Natural killer cell (primary cell): ENCODE data around the gene SCN1A. TPM values are rescaled to one million over a fixed set of nuclear protein-coding genes. Genes with fewer than 3 reads are reported as not detected.

Experiments used
- ATAC-seq, 3 donors: fragments of 150-1000 bp in 2 of 3; fragments of 200-7000 bp in 1 of 3; cut with Tn5 transposase; 1 replicate in 1 of 3; 2 replicates in 2 of 3; pipeline ENCODE4 v1.10.0; 2021; ENCODE audit warnings: mild to moderate bottlenecking in 2 of 3, moderate library complexity in 2 of 3
- DNase-seq, 2 donors: peaks; one replicate each; pipeline versions ENCODE4 v3.0.0 to v3.0.0-alpha.2; 2013 to 2021; ENCODE audit warnings: mixed read lengths in 1 of 2
- H3K27ac ChIP-seq: one replicate; pipeline ENCODE4 v1.5.1; 2013; ENCODE audit warnings: mild to moderate bottlenecking, low read length
- H3K27me3 ChIP-seq: one replicate; pipeline ENCODE4 v1.6.1; 2013; ENCODE audit warnings: low read length; ENCODE audit not compliant: control insufficient read depth, insufficient read depth
- H3K36me3 ChIP-seq: one replicate; pipeline ENCODE4 v1.6.1; 2013; ENCODE audit warnings: low read length; ENCODE audit not compliant: control insufficient read depth, insufficient read depth
- H3K4me1 ChIP-seq: one replicate; pipeline ENCODE4 v1.6.1; 2013; ENCODE audit warnings: low read length; ENCODE audit not compliant: control insufficient read depth, insufficient read depth
- H3K4me3 ChIP-seq: one replicate; pipeline ENCODE4 v1.5.1; 2013; ENCODE audit warnings: low read length
- H3K9me3 ChIP-seq: one replicate; pipeline ENCODE4 v1.6.1; 2013; ENCODE audit warnings: low read length; ENCODE audit not compliant: control insufficient read depth, insufficient read depth
- H3K27ac Mint-ChIP-seq, 2 donors: one replicate each; pipeline ENCODE4 v1.8.0; 2022; ENCODE audit warnings: mild to moderate bottlenecking in 2 of 2, mixed read lengths in 2 of 2, moderate library complexity in 1 of 2
- H3K27me3 Mint-ChIP-seq, 2 donors: one replicate each; pipeline ENCODE4 v1.8.0; 2022; ENCODE audit warnings: low read depth in 2 of 2, mixed read lengths in 2 of 2
- H3K36me3 Mint-ChIP-seq: one replicate; pipeline ENCODE4 v1.8.0; 2022; ENCODE audit warnings: mixed read lengths
- H3K4me1 Mint-ChIP-seq, 2 donors: one replicate each; pipeline ENCODE4 v1.8.0; 2022; ENCODE audit warnings: mixed read lengths in 2 of 2
- H3K4me3 Mint-ChIP-seq: one replicate; pipeline ENCODE4 v1.8.0; 2022; ENCODE audit warnings: mild to moderate bottlenecking, moderate library complexity, mixed read lengths
- H3K9me3 Mint-ChIP-seq, 2 donors: one replicate each; pipeline ENCODE4 v1.8.0; 2022; ENCODE audit warnings: mixed read lengths in 2 of 2
- CTCF ChIP-seq: fragments of 200-600 bp; IDR thresholded peaks from one replicate; pipeline ENCODE4 v1.8.0; 2022; ENCODE audit warnings: antibody characterized with exemption
- WGBS: methylation state at CpG from one replicate; pipeline ENCODE4 v1.1.7; 2013; ENCODE audit warnings: missing lambda C conversion rate; ENCODE audit not compliant: insufficient coverage; 5-methylcytosine and 5-hydroxymethylcytosine counted together
- intact Hi-C: fragments of 100-400 bp; cut with micrococcal nuclease; formaldehyde crosslinking; loops from one replicate; pipeline ENCODE4 v1.14.2; 2022
- total RNA-seq, 4 donors: library from RNA; stranded (reverse); fragments of 120-200 nt in 1 of 4; gene quantifications; one replicate each; pipeline versions ENCODE4 v1.2.3 to v1.2.4, GENCODE V29; 2013 to 2022

Gene SCN1A
- total RNA-seq, 3 donors from 2014 or later (not counting 1 experiment from before 2014, with no cell fraction given) = not detected

- 51% methylated on average over 2 of the region's 2 CpGs for WGBS
- no peaks in the 10 kb centered on the region for H3K4me1 Mint-ChIP-seq
- H3K4me3 Mint-ChIP-seq = no peak overlapping the region
- no peaks in the 10 kb centered on the region for H3K27me3 Mint-ChIP-seq
- Histone ChIP-seq H3K27me3 (no peaks in the 10 kb centered on the region), H3K27ac (no peak overlapping the region), H3K9me3 (no peaks in the 10 kb centered on the region), H3K4me1 (no peaks in the 10 kb centered on the region), H3K4me3 (no peak overlapping the region), H3K36me3 (no peaks in the 10 kb centered on the region)
- ATAC-seq = no peak
- intact Hi-C loops = no loop called here
- DNase-seq = no peak
- no peak overlapping the region for H3K27ac Mint-ChIP-seq
- peaks cover 0 to 4% of the 10 kb centered on the region in 2 donors for H3K9me3 Mint-ChIP-seq
- H3K36me3 Mint-ChIP-seq = no peaks in the 10 kb centered on the region
- no peak for TF ChIP-seq CTCF
These were observed 29.8 kb upstream of the SCN1A start for GRCh38 chr2:166157578-166157977.

- Histone ChIP-seq H3K36me3 (no peaks in the 10 kb centered on the region), H3K27ac (no peak overlapping the region), H3K27me3 (no peaks in the 10 kb centered on the region), H3K9me3 (no peaks in the 10 kb centered on the region), H3K4me1 (no peaks in the 10 kb centered on the region), H3K4me3 (no peak overlapping the region)
- H3K27me3 Mint-ChIP-seq = no peaks in the 10 kb centered on the region
- no peaks in the 10 kb centered on the region for H3K36me3 Mint-ChIP-seq
- ATAC-seq (no peak), DNase-seq (no peak)
- H3K4me3 Mint-ChIP-seq = no peak overlapping the region
- intact Hi-C loops = no loop called here
- no peaks in the 10 kb centered on the region for H3K4me1 Mint-ChIP-seq
- TF ChIP-seq CTCF = no peak
- WGBS = 92% methylated on average over 3 of the region's 3 CpGs
- H3K9me3 Mint-ChIP-seq = peaks cover 0 to 4% of the 10 kb centered on the region in 2 donors
- no peak overlapping the region for H3K27ac Mint-ChIP-seq
These were observed 29.2 kb upstream of the SCN1A start for GRCh38 chr2:166156985-166157490.

DNA sequence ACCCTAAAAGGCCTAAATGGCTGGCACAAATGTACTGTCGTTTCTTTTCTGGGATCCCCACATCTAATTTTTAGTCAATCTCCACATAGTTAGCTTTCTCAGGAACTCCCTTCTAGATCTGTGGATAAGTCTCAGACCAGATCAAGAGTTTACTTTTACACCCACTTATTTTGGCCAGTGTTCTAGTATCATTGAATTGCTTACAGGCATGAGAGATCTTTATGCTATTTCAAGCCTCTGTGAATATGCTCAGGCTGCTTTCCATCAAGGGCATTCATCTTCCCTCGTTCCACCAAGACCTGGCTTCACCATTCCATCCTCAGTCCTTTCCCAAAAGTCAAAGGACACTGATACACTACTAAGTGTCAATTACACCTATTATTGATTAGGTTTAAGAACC lies 27.8 kb upstream of the SCN1A start:
- intact Hi-C loops = no loop called here
- H3K9me3 Mint-ChIP-seq = peaks cover 0 to 4% of the 10 kb centered on the region in 2 donors
- no peaks in the 10 kb centered on the region for H3K27me3 Mint-ChIP-seq
- no peak for TF ChIP-seq CTCF
- no peaks in the 10 kb centered on the region for H3K4me1 Mint-ChIP-seq
- Histone ChIP-seq H3K4me3 (no peak overlapping the region), H3K36me3 (no peaks in the 10 kb centered on the region), H3K4me1 (no peaks in the 10 kb centered on the region), H3K27me3 (no peaks in the 10 kb centered on the region), H3K27ac (no peak overlapping the region), H3K9me3 (no peaks in the 10 kb centered on the region)
- no peak for ATAC-seq
- H3K36me3 Mint-ChIP-seq = no peaks in the 10 kb centered on the region
- H3K27ac Mint-ChIP-seq = no peak overlapping the region
- DNase-seq = no peak
- 70% methylated on average over 2 of the region's 2 CpGs for WGBS
- H3K4me3 Mint-ChIP-seq = no peak overlapping the region

DNA sequence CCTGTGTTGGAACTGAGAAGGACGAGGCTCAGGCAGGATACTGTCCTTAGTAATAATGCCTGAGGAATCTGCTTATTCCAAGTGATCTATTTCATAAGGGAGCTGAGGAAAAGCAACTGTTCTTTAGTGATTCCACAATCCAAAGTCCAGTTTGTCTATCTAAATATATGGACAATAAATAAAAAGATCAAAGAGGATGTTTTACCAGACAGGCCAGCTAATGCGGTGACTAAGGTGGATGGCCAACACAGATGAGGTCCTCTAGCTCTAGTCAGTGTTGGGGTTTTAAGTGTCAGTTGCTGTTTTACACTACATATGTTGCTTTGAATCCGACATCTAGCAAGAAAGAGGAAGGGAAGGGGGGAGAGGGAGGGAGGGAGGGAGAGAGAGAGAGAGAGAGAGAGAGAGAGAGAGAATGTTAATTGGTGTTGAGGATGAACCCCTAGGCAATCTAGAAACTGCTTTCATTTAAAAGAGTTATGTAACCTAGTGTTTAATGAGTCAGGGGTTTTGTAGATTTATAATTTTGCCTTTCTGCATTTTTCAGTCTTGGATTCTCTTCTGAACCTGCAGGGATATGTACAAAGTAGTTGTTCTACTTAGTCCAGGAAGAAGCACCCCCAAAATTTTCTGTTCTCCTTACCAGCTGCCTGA lies 27.0 kb upstream of the SCN1A start:
- no peak for TF ChIP-seq CTCF
- Mint-ChIP-seq H3K36me3 (no peaks in the 10 kb centered on the region), H3K27me3 (no peaks in the 10 kb centered on the region), H3K9me3 (peaks cover 0 to 4% of the 10 kb centered on the region in 2 donors), H3K4me3 (no peak overlapping the region), H3K4me1 (no peaks in the 10 kb centered on the region), H3K27ac (no peak overlapping the region)
- Histone ChIP-seq H3K4me3 (no peak overlapping the region), H3K4me1 (no peaks in the 10 kb centered on the region), H3K9me3 (no peaks in the 10 kb centered on the region), H3K27ac (no peak overlapping the region), H3K27me3 (no peaks in the 10 kb centered on the region), H3K36me3 (no peaks in the 10 kb centered on the region)
- intact Hi-C loops = no loop called here
- 39% methylated on average over 3 of the region's 3 CpGs for WGBS
- no peak for DNase-seq
- no peak for ATAC-seq
